HepG2 (cell line): ENCODE results near the gene TPST2.

Source experiments
- EP300 ChIP-seq, 3 experiments: sonication (generic) in 1 of 3; formaldehyde crosslinking in 1 of 3; IDR thresholded peaks; 2 replicates each; pipeline versions ENCODE4 v1.5.1 to v1.6.1; 2011 to 2020; ENCODE audit warnings: low read depth in 2 of 3, low read length in 2 of 3, borderline replicate concordance in 1 of 3, improper control_type of control experiment in 1 of 3, mild to moderate bottlenecking in 1 of 3, missing genetic modification reagents in 1 of 3, moderate library complexity in 1 of 3
- NCOA1 ChIP-seq: sonication (generic); formaldehyde crosslinking; IDR thresholded peaks from 2 replicates; pipeline ENCODE4 v1.9.0; 2021; ENCODE audit warnings: missing genetic modification reagents
- SIN3A ChIP-seq: IDR thresholded peaks from 2 replicates; pipeline ENCODE4 v1.6.1; 2011; ENCODE audit warnings: low read depth, mild to moderate bottlenecking, control low read depth, low read length, borderline replicate concordance
- SP2 ChIP-seq: sonication (generic); formaldehyde crosslinking; IDR thresholded peaks from 2 replicates; pipeline ENCODE4 v1.5.1; 2020; ENCODE audit warnings: mild to moderate bottlenecking, missing genetic modification reagents
- TEAD2 ChIP-seq: sonication (generic); formaldehyde crosslinking; IDR thresholded peaks from 2 replicates; pipeline ENCODE4 v1.9.0; 2021; ENCODE audit warnings: missing genetic modification reagents
- ZNF549 ChIP-seq: sonication (generic); formaldehyde crosslinking; IDR thresholded peaks from 2 replicates; pipeline ENCODE4 v1.5.0; 2020; ENCODE audit warnings: missing genetic modification reagents
- TF ChIP-seq, protein P1 (sequence below): sonication (generic); formaldehyde crosslinking; IDR thresholded peaks from 2 replicates; pipeline ENCODE4 v1.5.0; 2020; ENCODE audit warnings: mild to moderate bottlenecking, missing genetic modification reagents, moderate library complexity
- TF ChIP-seq, protein P2 (sequence below): sonication (generic); formaldehyde crosslinking; IDR thresholded peaks from 2 replicates; pipeline ENCODE4 v1.5.0; 2020; ENCODE audit warnings: mild to moderate bottlenecking, missing genetic modification reagents, borderline replicate concordance
- TF ChIP-seq, protein P3 (sequence below): sonication (generic); formaldehyde crosslinking; IDR thresholded peaks from 2 replicates; pipeline ENCODE4 v1.8.0; 2022; ENCODE audit warnings: mild to moderate bottlenecking, missing genetic modification reagents, borderline replicate concordance
- TF ChIP-seq, protein P4 (sequence below): sonication (generic); formaldehyde crosslinking; IDR thresholded peaks from 2 replicates; pipeline ENCODE4 v1.4.0; 2020; ENCODE audit warnings: missing genetic modification reagents

DNA sequence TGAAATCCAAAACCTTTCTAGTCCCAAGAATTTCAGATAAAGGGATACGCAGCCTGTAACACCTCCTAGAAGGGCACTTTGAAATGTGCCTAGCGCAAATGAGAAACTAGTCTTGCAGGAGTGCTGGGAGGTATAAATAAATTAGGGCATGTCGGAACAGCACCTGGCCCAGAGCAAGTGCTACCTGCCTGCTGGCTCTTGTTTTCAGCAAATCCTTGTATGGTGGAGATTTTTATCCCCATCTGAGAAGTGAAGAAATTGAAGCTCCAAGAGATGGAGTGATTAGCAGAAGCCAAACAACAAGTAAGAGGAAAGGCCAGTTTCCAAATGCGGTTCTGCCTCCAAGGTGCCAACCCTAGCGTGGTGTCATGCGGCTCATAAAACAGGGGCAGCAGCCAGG lies 40.9 kb downstream of the TPST2 start:
- no peak for TF ChIP-seq SP2 (CRISPR knock-in tag)
- no peak for TF ChIP-seq TEAD2 (CRISPR knock-in tag)
- TF ChIP-seq, protein P1, sequence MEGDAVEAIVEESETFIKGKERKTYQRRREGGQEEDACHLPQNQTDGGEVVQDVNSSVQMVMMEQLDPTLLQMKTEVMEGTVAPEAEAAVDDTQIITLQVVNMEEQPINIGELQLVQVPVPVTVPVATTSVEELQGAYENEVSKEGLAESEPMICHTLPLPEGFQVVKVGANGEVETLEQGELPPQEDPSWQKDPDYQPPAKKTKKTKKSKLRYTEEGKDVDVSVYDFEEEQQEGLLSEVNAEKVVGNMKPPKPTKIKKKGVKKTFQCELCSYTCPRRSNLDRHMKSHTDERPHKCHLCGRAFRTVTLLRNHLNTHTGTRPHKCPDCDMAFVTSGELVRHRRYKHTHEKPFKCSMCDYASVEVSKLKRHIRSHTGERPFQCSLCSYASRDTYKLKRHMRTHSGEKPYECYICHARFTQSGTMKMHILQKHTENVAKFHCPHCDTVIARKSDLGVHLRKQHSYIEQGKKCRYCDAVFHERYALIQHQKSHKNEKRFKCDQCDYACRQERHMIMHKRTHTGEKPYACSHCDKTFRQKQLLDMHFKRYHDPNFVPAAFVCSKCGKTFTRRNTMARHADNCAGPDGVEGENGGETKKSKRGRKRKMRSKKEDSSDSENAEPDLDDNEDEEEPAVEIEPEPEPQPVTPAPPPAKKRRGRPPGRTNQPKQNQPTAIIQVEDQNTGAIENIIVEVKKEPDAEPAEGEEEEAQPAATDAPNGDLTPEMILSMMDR (CRISPR knock-in tag): no peak
- TF ChIP-seq, protein P2, sequence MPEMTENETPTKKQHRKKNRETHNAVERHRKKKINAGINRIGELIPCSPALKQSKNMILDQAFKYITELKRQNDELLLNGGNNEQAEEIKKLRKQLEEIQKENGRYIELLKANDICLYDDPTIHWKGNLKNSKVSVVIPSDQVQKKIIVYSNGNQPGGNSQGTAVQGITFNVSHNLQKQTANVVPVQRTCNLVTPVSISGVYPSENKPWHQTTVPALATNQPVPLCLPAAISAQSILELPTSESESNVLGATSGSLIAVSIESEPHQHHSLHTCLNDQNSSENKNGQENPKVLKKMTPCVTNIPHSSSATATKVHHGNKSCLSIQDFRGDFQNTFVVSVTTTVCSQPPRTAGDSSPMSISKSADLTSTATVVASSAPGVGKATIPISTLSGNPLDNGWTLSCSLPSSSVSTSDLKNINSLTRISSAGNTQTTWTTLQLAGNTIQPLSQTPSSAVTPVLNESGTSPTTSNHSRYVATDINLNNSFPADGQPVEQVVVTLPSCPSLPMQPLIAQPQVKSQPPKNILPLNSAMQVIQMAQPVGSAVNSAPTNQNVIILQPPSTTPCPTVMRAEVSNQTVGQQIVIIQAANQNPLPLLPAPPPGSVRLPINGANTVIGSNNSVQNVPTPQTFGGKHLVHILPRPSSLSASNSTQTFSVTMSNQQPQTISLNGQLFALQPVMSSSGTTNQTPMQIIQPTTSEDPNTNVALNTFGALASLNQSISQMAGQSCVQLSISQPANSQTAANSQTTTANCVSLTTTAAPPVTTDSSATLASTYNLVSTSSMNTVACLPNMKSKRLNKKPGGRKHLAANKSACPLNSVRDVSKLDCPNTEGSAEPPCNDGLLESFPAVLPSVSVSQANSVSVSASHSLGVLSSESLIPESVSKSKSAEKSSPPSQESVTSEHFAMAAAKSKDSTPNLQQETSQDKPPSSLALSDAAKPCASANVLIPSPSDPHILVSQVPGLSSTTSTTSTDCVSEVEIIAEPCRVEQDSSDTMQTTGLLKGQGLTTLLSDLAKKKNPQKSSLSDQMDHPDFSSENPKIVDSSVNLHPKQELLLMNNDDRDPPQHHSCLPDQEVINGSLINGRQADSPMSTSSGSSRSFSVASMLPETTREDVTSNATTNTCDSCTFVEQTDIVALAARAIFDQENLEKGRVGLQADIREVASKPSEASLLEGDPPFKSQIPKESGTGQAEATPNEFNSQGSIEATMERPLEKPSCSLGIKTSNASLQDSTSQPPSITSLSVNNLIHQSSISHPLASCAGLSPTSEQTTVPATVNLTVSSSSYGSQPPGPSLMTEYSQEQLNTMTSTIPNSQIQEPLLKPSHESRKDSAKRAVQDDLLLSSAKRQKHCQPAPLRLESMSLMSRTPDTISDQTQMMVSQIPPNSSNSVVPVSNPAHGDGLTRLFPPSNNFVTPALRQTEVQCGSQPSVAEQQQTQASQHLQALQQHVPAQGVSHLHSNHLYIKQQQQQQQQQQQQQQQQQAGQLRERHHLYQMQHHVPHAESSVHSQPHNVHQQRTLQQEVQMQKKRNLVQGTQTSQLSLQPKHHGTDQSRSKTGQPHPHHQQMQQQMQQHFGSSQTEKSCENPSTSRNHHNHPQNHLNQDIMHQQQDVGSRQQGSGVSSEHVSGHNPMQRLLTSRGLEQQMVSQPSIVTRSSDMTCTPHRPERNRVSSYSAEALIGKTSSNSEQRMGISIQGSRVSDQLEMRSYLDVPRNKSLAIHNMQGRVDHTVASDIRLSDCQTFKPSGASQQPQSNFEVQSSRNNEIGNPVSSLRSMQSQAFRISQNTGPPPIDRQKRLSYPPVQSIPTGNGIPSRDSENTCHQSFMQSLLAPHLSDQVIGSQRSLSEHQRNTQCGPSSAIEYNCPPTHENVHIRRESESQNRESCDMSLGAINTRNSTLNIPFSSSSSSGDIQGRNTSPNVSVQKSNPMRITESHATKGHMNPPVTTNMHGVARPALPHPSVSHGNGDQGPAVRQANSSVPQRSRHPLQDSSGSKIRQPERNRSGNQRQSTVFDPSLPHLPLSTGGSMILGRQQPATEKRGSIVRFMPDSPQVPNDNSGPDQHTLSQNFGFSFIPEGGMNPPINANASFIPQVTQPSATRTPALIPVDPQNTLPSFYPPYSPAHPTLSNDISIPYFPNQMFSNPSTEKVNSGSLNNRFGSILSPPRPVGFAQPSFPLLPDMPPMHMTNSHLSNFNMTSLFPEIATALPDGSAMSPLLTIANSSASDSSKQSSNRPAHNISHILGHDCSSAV: no peak
- TF ChIP-seq, protein P3, sequence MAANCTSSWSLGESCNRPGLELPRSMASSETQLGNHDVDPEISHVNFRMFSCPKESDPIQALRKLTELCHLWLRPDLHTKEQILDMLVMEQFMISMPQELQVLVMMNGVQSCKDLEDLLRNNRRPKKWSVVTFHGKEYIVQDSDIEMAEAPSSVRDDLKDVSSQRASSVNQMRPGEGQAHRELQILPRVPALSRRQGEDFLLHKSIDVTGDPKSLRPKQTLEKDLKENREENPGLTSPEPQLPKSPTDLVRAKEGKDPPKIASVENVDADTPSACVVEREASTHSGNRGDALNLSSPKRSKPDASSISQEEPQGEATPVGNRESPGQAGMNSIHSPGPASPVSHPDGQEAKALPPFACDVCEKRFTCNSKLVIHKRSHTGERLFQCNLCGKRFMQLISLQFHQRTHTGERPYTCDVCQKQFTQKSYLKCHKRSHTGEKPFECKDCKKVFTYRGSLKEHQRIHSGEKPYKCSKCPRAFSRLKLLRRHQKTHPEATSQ (CRISPR knock-in tag): no peak
- TF ChIP-seq ZNF549: no peak
- TF ChIP-seq SIN3A: no peak
- no peak for TF ChIP-seq EP300 (IDR thresholded peaks at IDR 0.05; ENCODE audit: low read depth in 2 of 2, low read length in 2 of 2)
- TF ChIP-seq EP300 (CRISPR knock-in tag; IDR thresholded peaks at IDR 0.05; ENCODE audit: borderline replicate concordance): no peak
- no peak for TF ChIP-seq NCOA1
- TF ChIP-seq, protein P4, sequence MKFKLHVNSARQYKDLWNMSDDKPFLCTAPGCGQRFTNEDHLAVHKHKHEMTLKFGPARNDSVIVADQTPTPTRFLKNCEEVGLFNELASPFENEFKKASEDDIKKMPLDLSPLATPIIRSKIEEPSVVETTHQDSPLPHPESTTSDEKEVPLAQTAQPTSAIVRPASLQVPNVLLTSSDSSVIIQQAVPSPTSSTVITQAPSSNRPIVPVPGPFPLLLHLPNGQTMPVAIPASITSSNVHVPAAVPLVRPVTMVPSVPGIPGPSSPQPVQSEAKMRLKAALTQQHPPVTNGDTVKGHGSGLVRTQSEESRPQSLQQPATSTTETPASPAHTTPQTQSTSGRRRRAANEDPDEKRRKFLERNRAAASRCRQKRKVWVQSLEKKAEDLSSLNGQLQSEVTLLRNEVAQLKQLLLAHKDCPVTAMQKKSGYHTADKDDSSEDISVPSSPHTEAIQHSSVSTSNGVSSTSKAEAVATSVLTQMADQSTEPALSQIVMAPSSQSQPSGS: no peak
